HG03457 (cell line): ENCODE measurements around the gene NFIA.

ENCODE experiments used
- ATAC-seq: cut with Tn5 transposase; IDR thresholded peaks from one replicate; pipeline ENCODE4 v1.9.1; 2021; ENCODE audit warnings: moderate number of reproducible peaks; ENCODE audit not compliant: unreplicated experiment

The NFIA gene

DNA sequence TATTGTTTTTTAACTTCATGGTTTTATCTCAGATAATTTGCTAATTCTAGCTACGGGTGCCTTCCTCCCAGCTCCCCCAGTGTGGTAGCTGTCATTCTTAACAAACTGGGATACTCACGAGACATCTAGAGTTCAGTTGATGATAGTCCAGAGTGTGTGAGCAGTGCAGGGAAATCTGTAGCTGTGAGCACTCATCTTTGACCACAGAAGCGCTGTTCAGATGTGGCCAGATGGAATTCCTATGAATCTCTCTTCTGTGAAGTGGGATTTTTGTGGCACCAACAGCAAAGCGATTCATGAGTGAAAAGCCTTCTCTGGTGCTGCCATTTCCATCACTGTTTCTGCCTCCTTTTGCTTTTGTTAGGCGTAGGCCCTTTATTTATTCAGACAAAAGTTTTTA, 125.1 kb downstream of the NFIA start:
- ATAC-seq, result no peak

DNA sequence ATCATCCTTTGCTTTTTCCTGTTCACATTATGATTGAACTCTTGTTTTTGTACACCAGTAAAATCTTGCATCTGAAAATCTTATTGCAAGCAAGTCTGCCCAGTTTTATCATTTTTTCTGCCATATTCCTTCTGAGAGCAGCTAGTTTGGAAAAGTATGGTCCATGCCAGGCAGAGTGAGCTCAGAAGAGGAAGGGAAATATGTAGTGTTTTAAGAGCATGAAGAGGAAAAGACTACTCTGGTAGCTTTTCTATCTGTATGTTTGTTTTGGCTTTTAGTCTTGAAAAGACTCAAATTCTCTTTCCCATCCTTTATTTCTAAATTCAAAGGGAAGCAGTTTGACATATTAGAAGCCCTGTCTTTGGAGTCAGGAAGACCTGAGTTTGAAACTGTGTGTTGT, 125.8 kb downstream of the NFIA start:
- ATAC-seq, result no peak

DNA sequence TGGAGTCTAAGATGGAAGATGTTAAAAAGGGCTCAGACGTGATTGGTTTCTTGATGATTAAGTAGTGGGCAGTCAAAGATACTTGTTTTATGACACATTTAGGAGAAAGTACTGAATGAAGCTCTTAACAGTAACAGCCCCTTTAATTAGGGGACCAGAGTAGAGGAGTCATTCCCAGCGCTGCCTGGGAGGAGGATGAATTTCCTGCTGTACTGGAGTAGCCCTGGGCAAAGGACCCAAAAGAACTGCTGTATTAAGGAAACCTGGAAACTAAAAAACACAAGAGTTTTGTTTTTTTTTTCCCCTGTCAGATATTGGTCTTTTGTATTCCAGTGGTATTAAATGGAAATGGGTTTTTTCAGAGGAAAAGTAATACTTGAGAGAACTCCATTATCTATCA, 126.5 kb downstream of the NFIA start:
- no peak for ATAC-seq

DNA sequence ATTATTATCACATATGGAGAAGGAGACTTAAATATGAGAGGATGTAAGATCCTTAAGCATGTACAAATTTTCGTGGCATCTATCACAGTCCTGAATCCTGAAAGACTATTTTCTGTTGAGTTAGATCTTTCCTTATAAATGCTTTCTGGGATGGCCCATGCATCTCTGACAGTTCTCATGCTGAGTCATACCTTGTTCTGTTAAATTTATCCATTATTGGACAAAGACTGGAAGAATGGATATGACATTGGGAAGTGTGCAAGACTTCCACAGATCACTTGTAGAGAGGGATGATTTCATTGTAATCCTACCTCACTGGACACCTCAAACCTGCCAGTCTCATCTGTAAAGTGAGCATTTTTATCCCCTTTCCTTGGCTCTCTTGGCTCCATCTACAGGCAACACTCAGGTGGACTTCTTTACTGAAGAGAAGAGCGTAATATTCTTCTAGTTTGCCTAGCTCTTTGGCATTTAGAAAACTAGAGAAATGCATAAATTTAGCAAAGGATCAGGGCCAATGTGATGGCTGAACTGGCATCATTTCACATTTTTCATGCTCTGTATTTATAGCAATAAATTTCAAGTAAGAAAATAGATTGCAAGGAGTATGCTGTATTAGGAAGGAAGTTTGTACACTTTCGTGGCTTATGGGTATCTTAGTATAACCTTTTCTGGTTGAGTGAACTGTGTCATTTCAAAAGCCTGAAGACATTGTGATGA, 128.2 kb downstream of the NFIA start:
- ATAC-seq, result no peak

DNA sequence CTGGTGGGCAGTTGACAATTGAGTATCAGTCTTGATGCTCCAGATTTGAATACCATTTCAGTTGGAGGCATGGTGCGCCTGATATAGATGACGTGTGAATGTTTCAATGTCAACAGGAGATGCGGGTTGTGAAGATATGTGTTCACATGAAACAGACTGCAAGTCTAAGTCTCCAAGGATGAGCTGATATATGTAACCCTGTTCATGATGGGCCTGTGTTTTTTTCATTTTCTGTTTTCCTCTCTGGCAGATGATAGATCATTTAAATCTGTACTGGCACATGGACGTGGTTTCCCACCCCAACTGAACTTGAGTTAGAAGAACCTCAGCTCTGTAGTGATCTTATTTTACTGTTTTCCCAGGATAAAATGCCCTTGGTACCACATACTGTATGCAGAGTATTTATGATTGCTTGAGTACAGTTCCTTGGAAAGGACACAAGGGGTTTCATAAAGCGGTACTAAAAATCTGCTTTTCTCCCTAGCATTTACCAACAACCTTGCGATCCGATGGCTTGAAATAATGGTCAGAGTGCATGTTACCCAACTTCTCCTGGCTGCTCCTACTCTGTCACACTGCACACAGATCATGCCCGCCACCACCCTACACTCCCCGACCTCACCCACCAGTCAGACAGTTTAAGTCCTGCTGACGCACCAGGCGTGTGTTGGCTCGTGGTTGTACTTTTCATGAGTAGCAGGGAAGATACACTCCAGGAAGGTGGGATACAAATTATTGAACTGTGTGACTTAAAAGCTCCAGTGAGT, 131.1 kb downstream of the NFIA start:
- no peak for ATAC-seq

DNA sequence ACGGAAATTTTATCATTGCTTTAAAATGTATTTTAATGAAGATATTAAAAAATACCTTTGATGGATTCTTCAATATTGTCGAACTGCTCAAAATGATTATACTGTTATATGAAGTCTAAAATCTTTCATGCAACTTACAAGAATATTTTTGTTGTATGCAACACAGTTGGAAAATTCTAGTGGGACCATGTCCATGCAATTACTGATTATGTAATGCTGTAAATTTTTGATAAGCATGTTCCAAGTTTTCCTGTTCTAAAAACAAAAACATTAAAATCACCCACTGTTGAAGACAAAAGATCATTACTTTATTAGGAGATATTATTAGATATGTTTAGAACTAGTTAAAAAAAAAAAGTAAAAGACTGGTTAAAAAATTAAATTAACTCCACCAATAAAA, 132.8 kb downstream of the NFIA start:
- no peak for ATAC-seq

DNA sequence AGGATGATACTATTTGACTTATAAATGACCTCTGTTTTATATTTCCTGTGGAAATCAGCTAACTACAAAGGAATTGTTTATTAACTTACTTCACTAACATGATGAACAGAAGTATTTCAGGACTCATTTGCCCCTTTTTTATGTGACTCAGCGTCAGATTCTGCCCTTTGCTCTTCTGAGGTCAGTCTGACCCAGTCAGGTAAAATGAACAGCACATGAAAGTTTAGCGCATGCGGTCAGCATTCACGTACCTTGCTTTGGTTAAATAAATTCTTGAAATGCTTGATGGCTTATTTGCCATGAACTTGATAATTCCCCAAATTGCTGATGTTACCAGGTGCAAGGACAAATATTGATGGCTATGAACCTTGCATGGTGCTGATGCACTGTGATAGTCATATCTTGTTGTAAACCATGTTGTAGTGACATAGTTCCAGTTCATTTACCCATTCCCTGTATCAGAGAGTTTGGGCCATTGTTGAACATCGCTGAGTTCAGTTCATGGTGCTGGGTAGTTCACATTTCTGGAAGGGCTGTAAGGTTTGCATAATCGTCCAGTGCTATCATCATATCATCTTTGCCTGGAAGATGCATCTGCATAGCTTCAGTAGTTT, 133.4 kb downstream of the NFIA start:
- ATAC-seq, result no peak

DNA sequence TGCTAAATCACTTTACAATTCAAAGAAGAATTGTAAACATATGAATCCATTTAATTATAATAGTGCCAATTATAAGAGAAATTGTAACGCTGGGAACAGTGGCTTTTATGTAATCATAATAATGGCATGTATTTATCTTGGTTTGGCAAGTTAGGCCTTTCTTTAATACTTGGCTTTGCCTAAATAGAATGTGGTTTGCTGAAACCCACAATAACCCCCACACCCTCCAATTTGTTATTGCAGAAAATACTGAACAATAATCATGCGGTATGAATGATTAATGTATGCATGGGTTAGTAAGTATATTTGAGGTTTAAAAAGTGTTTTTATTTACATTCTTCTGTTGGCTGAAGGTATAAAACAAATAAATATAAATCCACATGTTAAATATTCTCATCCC, 138.2 kb downstream of the NFIA start:
- ATAC-seq, result no peak

DNA sequence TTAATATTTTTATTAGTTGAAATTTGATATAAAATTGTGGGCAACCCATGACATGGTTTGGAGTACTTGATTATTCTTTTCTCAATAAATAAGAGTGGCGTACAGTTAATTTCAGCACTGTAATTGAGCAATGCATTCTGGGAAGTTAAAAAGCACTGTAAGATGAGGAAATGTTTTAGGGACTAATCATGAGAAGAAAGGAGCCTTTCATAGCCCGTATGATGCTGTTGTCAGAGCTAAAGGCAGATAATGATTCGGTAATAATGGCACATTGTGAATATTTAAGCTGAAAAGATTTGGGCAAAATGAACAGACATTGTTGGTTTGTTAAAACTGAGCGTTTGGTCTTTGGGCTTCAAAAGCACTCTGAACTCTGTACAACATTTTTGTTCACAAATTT, 139.3 kb downstream of the NFIA start:
- ATAC-seq, result no peak

DNA sequence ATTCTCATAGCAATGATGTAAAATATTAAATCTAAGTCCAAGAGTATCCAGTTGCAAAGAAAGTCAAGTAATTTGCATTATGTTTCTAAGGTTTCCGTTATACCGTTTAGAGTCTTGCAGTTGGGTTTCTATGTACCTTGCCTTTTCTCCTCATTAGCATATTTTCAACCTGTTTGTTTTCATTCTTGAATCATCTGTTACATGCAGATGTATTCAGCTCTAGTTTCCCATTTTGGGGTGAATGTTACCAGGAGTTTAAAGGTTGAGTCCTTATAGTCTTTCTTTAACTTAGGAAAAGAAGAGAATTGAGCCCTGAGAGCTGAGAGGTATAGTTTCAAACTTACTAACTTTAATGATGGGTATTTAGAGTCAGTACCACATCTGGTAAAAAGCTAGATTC, 139.9 kb downstream of the NFIA start:
- no peak for ATAC-seq

DNA sequence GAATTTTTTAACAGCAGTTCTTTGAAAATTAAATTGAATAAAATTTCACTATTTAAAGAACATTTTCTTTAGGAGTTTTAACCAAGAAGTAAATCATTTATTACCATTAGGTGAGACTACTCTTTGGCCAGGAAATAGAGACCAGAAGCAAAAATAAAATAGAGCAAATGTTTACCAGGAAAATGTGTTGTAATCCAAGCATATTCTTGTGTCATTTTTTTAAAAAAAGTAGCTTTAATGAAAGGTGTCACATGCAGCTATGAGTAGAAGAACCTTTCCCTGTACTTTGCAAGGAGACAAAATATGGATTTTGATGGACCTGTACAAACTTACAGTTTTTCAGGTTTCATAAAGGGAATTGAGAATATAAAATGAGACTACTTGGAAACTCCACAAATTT, 140.8 kb downstream of the NFIA start:
- ATAC-seq, result no peak

DNA sequence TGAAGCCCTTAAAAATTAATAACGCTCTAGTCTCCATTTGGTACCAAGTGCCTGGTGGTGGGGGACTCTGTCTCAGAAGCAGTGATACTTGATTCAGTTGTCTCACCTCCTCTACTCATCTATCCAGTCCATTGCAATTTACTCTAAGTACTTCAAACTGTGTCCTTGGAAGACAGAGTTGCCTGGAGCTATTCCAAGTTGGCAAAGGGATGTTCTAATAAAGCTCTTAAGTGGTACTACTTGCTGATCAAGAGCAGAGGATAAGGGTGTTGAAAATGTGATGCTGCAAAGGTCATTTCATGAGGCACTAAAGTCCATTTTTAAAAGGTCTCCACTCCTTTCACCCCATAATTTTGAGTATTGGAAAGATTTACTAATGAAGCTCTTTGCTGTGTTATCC, 142.2 kb downstream of the NFIA start:
- no peak for ATAC-seq

DNA sequence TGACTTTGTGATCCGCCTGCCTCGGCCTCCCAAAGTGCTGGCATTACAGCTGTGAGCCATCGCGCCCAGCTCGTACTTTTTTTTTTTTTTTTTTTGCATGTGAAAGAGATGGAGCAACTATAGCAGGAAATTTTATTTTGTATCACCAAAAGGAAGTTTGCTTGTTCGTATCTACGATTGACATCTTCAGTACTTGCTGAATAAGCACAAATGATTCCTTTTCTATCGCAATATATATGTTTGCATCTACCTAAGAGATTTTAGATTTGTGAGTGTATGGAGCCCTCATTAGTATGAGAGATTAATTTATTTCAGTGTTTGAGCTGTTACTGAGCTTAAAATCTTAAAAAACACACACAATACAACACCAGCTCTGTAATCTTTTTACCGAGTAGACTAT, 143.1 kb downstream of the NFIA start:
- ATAC-seq, result no peak

DNA sequence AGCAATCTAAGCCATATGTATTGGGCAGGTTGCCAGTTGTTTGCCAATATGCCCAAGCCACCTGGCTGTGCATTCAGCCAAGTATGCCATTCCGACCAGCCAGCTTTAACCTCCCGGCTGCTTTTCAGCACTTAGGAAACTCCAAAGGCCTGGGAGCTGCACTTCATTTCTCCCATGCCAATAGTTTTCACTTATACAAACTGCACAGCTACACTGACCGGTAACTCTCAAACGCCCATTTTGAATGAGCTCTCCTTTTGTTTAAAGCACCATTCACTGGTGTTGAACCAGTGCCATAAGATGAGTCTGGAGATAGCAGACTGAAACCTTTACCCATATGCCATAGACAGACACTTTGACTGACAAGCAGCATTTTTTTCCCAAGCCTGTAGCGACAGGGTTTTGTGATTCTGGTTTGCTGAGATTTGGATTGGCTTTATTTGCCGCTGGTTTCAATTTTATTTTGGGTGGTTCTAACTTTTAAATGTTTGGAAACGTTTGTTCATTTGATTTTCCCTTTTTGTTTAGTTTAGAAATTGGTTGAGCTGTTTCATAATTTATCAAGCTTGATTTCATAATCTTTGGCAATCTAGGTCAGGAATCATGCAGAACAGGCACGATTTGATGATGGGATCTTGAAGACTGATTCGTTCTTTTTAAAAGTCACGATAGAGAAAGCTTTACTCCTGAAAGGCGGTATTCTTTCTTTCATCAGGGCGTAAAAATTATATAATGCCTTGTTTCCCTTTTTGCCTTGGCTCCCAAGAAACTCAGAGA, 144.6 kb downstream of the NFIA start:
- ATAC-seq, result no peak

DNA sequence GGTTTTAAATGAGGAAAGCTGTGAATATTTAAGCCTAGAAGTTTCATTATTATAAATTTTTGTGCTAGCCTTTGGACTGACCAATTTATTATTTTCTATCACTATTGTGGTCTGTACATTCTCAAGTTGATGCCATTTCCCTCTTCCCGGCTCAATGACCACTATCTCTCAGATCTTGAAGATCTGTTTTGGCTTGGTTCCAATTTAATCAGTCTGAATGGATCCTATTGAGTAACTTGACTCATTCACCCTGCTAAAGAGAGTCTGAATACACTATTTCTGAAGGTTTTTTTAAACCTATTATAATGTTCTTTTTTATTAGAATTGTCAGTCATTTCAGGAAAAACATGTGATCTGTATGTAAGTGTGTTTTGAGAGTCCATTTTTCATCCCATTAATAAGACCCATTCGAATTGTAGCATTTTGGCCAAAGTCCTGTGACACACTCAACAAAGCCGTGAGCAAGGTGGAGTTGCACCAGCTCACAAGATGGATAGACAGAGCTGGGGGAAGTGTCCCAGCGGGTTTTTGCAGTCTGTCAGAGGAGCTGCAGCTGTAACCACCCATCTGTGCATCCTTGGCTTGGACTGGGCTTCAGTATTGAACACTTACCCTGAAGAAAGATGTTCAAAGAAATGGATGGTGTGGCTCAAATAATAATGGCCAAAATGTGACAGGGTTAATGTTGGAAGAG, 145.6 kb downstream of the NFIA start:
- no peak for ATAC-seq

DNA sequence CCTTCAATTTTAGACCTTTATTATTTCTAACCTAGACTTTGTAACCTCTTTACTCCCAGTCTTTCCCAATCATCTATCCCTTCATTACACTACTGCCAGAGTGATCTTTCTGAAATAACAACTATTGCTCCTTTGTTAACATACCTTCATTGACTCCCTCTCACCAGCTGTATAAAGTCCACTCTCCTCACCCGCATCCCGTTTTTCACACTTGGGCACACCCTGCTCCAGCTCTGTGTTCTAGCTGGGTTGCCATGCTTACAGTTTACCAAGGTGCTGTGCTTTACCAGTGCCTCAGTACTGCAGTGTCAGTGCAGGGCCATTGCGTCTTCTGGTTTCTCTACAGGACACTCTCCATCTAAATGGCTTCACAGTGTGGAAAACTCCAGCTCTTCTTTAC, 148.2 kb downstream of the NFIA start:
- ATAC-seq, result no peak

DNA sequence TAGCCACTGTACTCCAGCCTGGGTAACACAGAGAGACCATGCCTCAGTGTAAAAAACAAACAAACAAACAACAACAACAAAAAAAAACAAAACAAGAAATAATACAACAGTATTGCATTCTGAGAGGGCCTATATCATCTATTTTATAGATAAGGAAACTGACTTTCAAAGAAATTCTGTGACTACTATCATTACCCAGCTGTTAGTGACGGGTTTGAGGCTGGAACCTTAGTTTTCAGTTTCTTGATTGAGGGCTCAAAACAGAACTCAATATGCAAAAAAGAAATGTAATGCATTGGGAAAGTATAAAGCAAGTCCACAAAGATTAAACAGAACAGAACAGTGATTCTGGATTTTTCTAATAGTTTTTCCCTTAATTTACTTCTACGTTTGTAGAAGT, 149.4 kb downstream of the NFIA start:
- no peak for ATAC-seq

DNA sequence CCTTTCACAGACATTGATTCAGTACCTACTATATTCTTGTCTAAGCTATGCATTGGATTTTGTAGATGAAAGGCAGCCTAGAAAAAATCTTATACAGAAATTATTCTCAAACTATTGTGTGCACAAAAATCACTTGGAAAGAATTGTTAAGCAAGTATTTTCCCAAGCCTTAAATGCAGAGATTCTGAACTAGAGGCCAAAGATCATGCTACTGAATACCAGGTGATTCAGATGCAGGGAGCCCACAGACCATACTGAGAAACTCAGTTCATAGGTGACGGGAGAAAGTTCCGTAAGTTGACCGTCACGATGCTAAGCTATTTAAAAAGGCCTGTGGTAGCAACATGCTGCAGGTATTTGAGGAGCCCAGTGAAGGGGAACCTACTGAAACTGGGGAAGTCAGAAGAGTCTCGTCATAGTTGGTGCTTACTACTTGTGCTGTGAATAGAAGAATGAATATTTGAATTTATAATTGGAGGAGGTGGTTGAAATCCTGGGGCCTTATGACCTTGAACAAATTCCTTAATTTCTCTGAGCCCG, 150.8 kb downstream of the NFIA start:
- ATAC-seq, result no peak

DNA sequence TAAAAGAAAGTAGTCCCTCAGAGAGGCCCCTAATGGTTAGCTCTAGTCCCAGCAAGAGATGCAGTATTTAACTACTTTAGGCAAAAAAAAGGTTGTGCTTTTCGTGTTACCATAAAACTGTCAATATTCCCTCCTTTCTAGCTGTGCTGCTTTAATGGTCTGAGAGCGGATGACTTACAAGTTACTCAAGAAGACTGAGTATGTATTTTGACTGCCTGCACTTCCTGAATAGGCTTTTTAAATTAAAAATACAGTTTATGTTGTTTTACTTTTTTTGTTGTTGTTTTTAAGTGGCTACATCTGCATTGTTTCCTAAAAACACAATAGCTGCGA, 152.2 kb downstream of the NFIA start:
- ATAC-seq, result no peak

DNA sequence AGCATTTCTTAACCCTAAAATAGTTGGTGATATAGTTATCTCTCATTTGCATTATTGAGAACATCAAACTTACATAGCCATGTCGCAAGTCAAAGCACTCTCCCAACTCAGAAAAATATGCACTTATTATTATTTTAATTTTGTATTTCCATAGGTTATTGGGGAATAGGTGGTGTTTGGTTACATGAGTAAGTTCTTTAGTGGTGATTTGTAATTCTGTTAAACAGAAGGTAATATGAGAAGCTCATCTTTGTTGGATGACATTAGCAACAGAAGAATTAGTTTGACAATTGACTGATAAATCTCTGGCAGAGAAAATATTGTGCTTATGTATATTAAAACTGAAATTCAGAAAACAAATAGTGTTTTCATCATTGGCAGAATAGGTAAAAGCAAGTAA, 154.8 kb downstream of the NFIA start:
- ATAC-seq, result no peak
